SK-N-SH (cell line): ENCODE results near the gene UCK1.

ENCODE experiments used
- CTCF ChIP-seq: fragments of 200-600 bp; sonication (generic); IDR thresholded peaks from 2 replicates; pipeline ENCODE4 v1.6.1; 2017; ENCODE audit warnings: antibody characterized with exemption, mild to moderate bottlenecking, moderate library complexity
- MXI1 ChIP-seq: IDR thresholded peaks from 2 replicates; pipeline ENCODE4 v1.6.1; 2012; ENCODE audit warnings: mild to moderate bottlenecking, low read depth, low read length, improper control_type of control experiment
- POLR2AphosphoS5 ChIP-seq: IDR thresholded peaks from 2 replicates; pipeline ENCODE4 v1.6.1; 2012; ENCODE audit warnings: low read depth, low read length
- RAD21 ChIP-seq: IDR thresholded peaks from 2 replicates; pipeline ENCODE4 v1.6.1; 2012; ENCODE audit warnings: mild to moderate bottlenecking, low read length
- REST ChIP-seq: IDR thresholded peaks from 2 replicates; pipeline ENCODE4 v1.6.1; 2012; ENCODE audit warnings: mild to moderate bottlenecking, low read depth, low read length, moderate library complexity
- RXRA ChIP-seq: IDR thresholded peaks from 2 replicates; pipeline ENCODE4 v1.4.0; 2012; ENCODE audit warnings: low read depth, mild to moderate bottlenecking, borderline replicate concordance
- SIN3A ChIP-seq: IDR thresholded peaks from 2 replicates; pipeline ENCODE4 v1.6.1; 2012; ENCODE audit warnings: low read depth, mild to moderate bottlenecking, low read length, moderate library complexity, borderline replicate concordance
- TCF12 ChIP-seq: IDR thresholded peaks from 2 replicates; pipeline ENCODE4 v1.4.0; 2012

- TF ChIP-seq CTCF (no peak), RAD21 (no peak), MXI1 (no peak), TCF12 (no peak), POLR2AphosphoS5 (no peak), REST (no peak), RXRA (no peak), SIN3A (no peak)
Measured at GRCh38 chr9:131487621-131488031, 43.4 kb downstream of the UCK1 start.
